ENCODE results near the gene NR4A1.

Gene NR4A1

GRCh38 chr12:52074971-52075724 is 23.9 kb downstream of the NR4A1 start:
- Histone ChIP-seq H3K27ac (ENCODE audit: low read depth, low read length) (no peak overlapping the region), H3K9me3 (ENCODE audit: control insufficient read depth, insufficient read depth, low read length) (no peaks in the 10 kb centered on the region), H3K79me2 (ENCODE audit: control insufficient read depth, low read length) (peaks cover 51% of the 10 kb centered on the region), H3K36me3 (ENCODE audit: control insufficient read depth, low read length) (peaks cover 52% of the 10 kb centered on the region), H3K4me2 (ENCODE audit: low read length) (no peak overlapping the region), H3K4me1 (ENCODE audit: control insufficient read depth, low read length) (peaks cover 25% of the 10 kb centered on the region), H3K9me2 (replicated peaks; ENCODE audit: control insufficient read depth, low read length) (no peaks in the 10 kb centered on the region), H3F3A (ENCODE audit: control insufficient read depth, insufficient read depth) (no peaks in the 10 kb centered on the region), H4K20me1 (ENCODE audit: control insufficient read depth, insufficient read depth, low read depth, low read length) (peaks cover 7% of the 10 kb centered on the region; the same call in 1 of the 2 replicates), H3K27me3 (ENCODE audit: control insufficient read depth, low read length) (no peaks in the 10 kb centered on the region), H3K4me3 (ENCODE audit: low read length) (no peak overlapping the region)
- TF ChIP-seq EZH2phosphoT487 (IDR thresholded peaks at IDR 0.05; ENCODE audit: borderline replicate concordance, low read length) (no peak), CTCF (IDR thresholded peaks at IDR 0.05; ENCODE audit: low read depth, low read length, poor library complexity, severe bottlenecking) (no peak)

GRCh38 chr12:52076811-52077210 is 25.6 kb downstream of the NR4A1 start:
- no peak for TF ChIP-seq CTCF (IDR thresholded peaks at IDR 0.05; ENCODE audit: low read depth, low read length, poor library complexity, severe bottlenecking)
- no peak for TF ChIP-seq EZH2phosphoT487 (IDR thresholded peaks at IDR 0.05; ENCODE audit: borderline replicate concordance, low read length)
- H3F3A ChIP-seq (ENCODE audit: control insufficient read depth, insufficient read depth) = no peaks in the 10 kb centered on the region

GRCh38 chr12:52078276-52078675 is 27.0 kb downstream of the NR4A1 start:
- Histone ChIP-seq H3K36me3 (ENCODE audit: control insufficient read depth, low read length) (peaks cover 46% of the 10 kb centered on the region), H3K27ac (ENCODE audit: low read depth, low read length) (no peak overlapping the region), H4K20me1 (ENCODE audit: control insufficient read depth, insufficient read depth, low read depth, low read length) (0 out of 2 replicates have a peak, but pooled peaks cover 5% of the 10 kb centered on the region), H3K4me1 (ENCODE audit: control insufficient read depth, low read length) (peaks cover 40% of the 10 kb centered on the region), H3K4me2 (ENCODE audit: low read length) (no peak overlapping the region), H3K9me2 (replicated peaks; ENCODE audit: control insufficient read depth, low read length) (no peaks in the 10 kb centered on the region), H3K9me3 (ENCODE audit: control insufficient read depth, insufficient read depth, low read length) (no peaks in the 10 kb centered on the region), H3K27me3 (ENCODE audit: control insufficient read depth, low read length) (no peaks in the 10 kb centered on the region), H3K4me3 (ENCODE audit: low read length) (no peak overlapping the region), H3F3A (ENCODE audit: control insufficient read depth, insufficient read depth) (no peaks in the 10 kb centered on the region), H3K79me2 (ENCODE audit: control insufficient read depth, low read length) (peaks cover 22% of the 10 kb centered on the region)
- TF ChIP-seq CTCF (IDR thresholded peaks at IDR 0.05; ENCODE audit: low read depth, low read length, poor library complexity, severe bottlenecking) (no peak), EZH2phosphoT487 (IDR thresholded peaks at IDR 0.05; ENCODE audit: borderline replicate concordance, low read length) (no peak)

More at GRCh38 chr12:52076811-52077210, 25.6 kb downstream of the NR4A1 start:
- Histone ChIP-seq H3K36me3 (ENCODE audit: control insufficient read depth, low read length) (peaks cover 52% of the 10 kb centered on the region), H3K4me3 (ENCODE audit: low read length) (no peak overlapping the region), H3K79me2 (ENCODE audit: control insufficient read depth, low read length) (peaks cover 34% of the 10 kb centered on the region), H3K27ac (ENCODE audit: low read depth, low read length) (no peak overlapping the region), H4K20me1 (ENCODE audit: control insufficient read depth, insufficient read depth, low read depth, low read length) (no peaks in the 10 kb centered on the region), H3K27me3 (ENCODE audit: control insufficient read depth, low read length) (no peaks in the 10 kb centered on the region), H3K4me2 (ENCODE audit: low read length) (no peak overlapping the region), H3K9me3 (ENCODE audit: control insufficient read depth, insufficient read depth, low read length) (no peaks in the 10 kb centered on the region), H3K9me2 (replicated peaks; ENCODE audit: control insufficient read depth, low read length) (no peaks in the 10 kb centered on the region), H3K4me1 (ENCODE audit: control insufficient read depth, low read length) (peaks cover 29% of the 10 kb centered on the region)

Measured in DOHH2 (cell line).